PC-3 (cell line): Measurements from ENCODE around the gene POLR2F. TPM values are rescaled to one million over a fixed set of nuclear protein-coding genes. Genes with fewer than 3 reads are reported as not detected.

Experiments used
- ATAC-seq: fragments of 200-7000 bp; cut with Tn5 transposase; 2 replicates; pipeline ENCODE4 v1.9.1; 2020; ENCODE audit warnings: mild to moderate bottlenecking, moderate library complexity
- BruUV-seq: library from RNA; stranded (reverse); fragments of 400-500 nt; replicated peaks from 2 replicates; lab custom pipeline; 2021; lab: Mats Ljungman, UMichigan
- CTCF ChIA-PET: fragments of 300-600 bp; sonication (Branson Sonifier 250); formaldehyde crosslinking; loops from one replicate; lab custom pipeline; 2022; ENCODE audit warnings: antibody characterized with exemption; lab: Charles Lee
- POLR2A ChIA-PET: fragments of 300-600 bp; sonication (Branson Sonifier 250); formaldehyde crosslinking; loops from one replicate; lab custom pipeline; 2022; ENCODE audit warnings: antibody characterized with exemption; ENCODE audit not compliant: unreplicated experiment; lab: Charles Lee
- DNase-seq: peaks from one replicate; pipeline ENCODE4 v3.0.0-alpha.2; 2015
- H2AFZ ChIP-seq: fragments of 300-600 bp; sonication (generic); 2 replicates; pipeline ENCODE4 v1.6.0; 2016; ENCODE audit warnings: antibody characterized with exemption, low read length
- H3F3A ChIP-seq: fragments of 300-600 bp; sonication (generic); one replicate; pipeline ENCODE4 v1.6.0; 2017; ENCODE audit warnings: antibody characterized with exemption, low read length, control low read depth, mild to moderate bottlenecking; ENCODE audit not compliant: unreplicated experiment
- H3K27ac ChIP-seq: fragments of 300-600 bp; sonication (generic); 2 replicates; pipeline ENCODE4 v1.5.1; 2016; ENCODE audit warnings: mild to moderate bottlenecking, low read length
- H3K27me3 ChIP-seq: fragments of 300-600 bp; sonication (generic); 2 replicates; pipeline ENCODE4 v1.6.1; 2016; ENCODE audit warnings: low read length, mixed read lengths
- H3K36me3 ChIP-seq: fragments of 300-600 bp; sonication (generic); 2 replicates; pipeline ENCODE4 v1.6.1; 2016; ENCODE audit warnings: low read depth, mixed run types, low read length, mixed read lengths
- H3K4me1 ChIP-seq: fragments of 300-600 bp; sonication (generic); 2 replicates; pipeline ENCODE4 v1.5.1; 2016; ENCODE audit warnings: low read length; ENCODE audit not compliant: insufficient read depth
- H3K4me2 ChIP-seq: fragments of 300-600 bp; sonication (generic); 2 replicates; pipeline ENCODE4 v1.6.0; 2016; ENCODE audit warnings: low read length
- H3K4me3 ChIP-seq: fragments of 300-600 bp; sonication (generic); 2 replicates; pipeline ENCODE4 v1.5.1; 2016; ENCODE audit warnings: mild to moderate bottlenecking, low read length, mixed read lengths
- H3K79me2 ChIP-seq: fragments of 300-600 bp; sonication (generic); 2 replicates; pipeline ENCODE4 v1.6.1; 2017; ENCODE audit warnings: low read length, mixed read lengths
- H3K9ac ChIP-seq: fragments of 300-600 bp; sonication (generic); 2 replicates; pipeline ENCODE4 v1.6.0; 2016; ENCODE audit warnings: mild to moderate bottlenecking, low read length
- H3K9me2 ChIP-seq: fragments of 300-600 bp; sonication (generic); replicated peaks from 2 replicates; pipeline ENCODE4 v1.6.1; 2016; ENCODE audit warnings: mixed run types, low read length, mixed read lengths
- H3K9me3 ChIP-seq: fragments of 300-600 bp; sonication (generic); 2 replicates; pipeline ENCODE4 v1.6.1; 2016; ENCODE audit warnings: low read length, mixed read lengths
- H4K20me1 ChIP-seq: fragments of 300-600 bp; sonication (generic); 2 replicates; pipeline ENCODE4 v1.6.1; 2016; ENCODE audit warnings: low read length, mixed read lengths
- CTCF ChIP-seq: fragments of 300-600 bp; sonication (generic); conservative IDR thresholded peaks from 2 replicates; pipeline ENCODE4 v1.5.1; 2017; ENCODE audit warnings: antibody characterized with exemption, low read depth, mild to moderate bottlenecking, low read length
- EZH2 ChIP-seq: fragments of 300-600 bp; sonication (generic); IDR thresholded peaks from one replicate; pipeline ENCODE4 v1.6.1; 2017; ENCODE audit warnings: antibody characterized with exemption, mild to moderate bottlenecking, low read length; ENCODE audit not compliant: unreplicated experiment
- EZH2phosphoT487 ChIP-seq: fragments of 300-600 bp; sonication (generic); IDR thresholded peaks from 2 replicates; pipeline ENCODE4 v1.6.1; 2018; ENCODE audit warnings: mild to moderate bottlenecking, antibody characterized with exemption, low read length, borderline replicate concordance
- intact Hi-C: fragments of 100-400 bp; cut with micrococcal nuclease; formaldehyde crosslinking; loops from 2 replicates; pipeline ENCODE4 v1.9.0; 2023
- total RNA-seq: library from RNA; depleted of rRNA; stranded (reverse); fragments of >200 nt; gene quantifications from 2 replicates; pipeline ENCODE4 v1.2.3, GENCODE V29; 2014

POLR2F gene
- total RNA-seq, 1 experiment from 2014 or later = 177 TPM

- intact Hi-C loops = no loop called here
- Histone ChIP-seq H3K36me3 (no peaks in the 10 kb centered on the region), H3K27me3 (no peaks in the 10 kb centered on the region), H4K20me1 (no peaks in the 10 kb centered on the region), H3K4me2 (no peak overlapping the region), H3K4me3 (no peak overlapping the region), H2AFZ (no peak overlapping the region), H3K79me2 (peaks cover 23% of the 10 kb centered on the region), H3K9me3 (no peaks in the 10 kb centered on the region), H3K9me2 (no peaks in the 10 kb centered on the region), H3F3A (no peaks in the 10 kb centered on the region), H3K27ac (no peak overlapping the region), H3K4me1 (peaks cover 10% of the 10 kb centered on the region; the same call in 1 of the 2 replicates), H3K9ac (no peak overlapping the region)
- no peak for TF ChIP-seq CTCF
- no TSS peak for BruUV-seq
- POLR2A ChIA-PET = no interaction called here
- ATAC-seq (no peak), DNase-seq (no peak)
- CTCF ChIA-PET = no interaction called here
Measured at GRCh38 chr22:37910890-37911672, 42.4 kb upstream of the POLR2F start.

GRCh38 chr22:37911697-37912096 is 41.8 kb upstream of the POLR2F start:
- Histone ChIP-seq H3K4me3 (no peak overlapping the region), H3K9ac (no peak overlapping the region), H3K9me2 (no peaks in the 10 kb centered on the region), H3F3A (no peaks in the 10 kb centered on the region), H4K20me1 (no peaks in the 10 kb centered on the region), H3K4me2 (no peak overlapping the region), H3K79me2 (peaks cover 21% of the 10 kb centered on the region), H3K27ac (no peak overlapping the region), H2AFZ (no peak overlapping the region), H3K4me1 (peaks cover 10% of the 10 kb centered on the region; the same call in 1 of the 2 replicates), H3K36me3 (no peaks in the 10 kb centered on the region), H3K9me3 (no peaks in the 10 kb centered on the region), H3K27me3 (no peaks in the 10 kb centered on the region)
- DNase-seq (no peak), ATAC-seq (no peak)
- TF ChIP-seq EZH2phosphoT487 = no peak
- no peak for TF ChIP-seq EZH2
- no peak for TF ChIP-seq CTCF
- ChIA-PET POLR2A (no interaction called here), CTCF (no interaction called here)
- BruUV-seq = no TSS peak
- intact Hi-C loops = no loop called here

- Histone ChIP-seq H3K4me2 (no peak overlapping the region), H3K9me2 (no peaks in the 10 kb centered on the region), H3K9ac (no peak overlapping the region), H2AFZ (no peak overlapping the region), H3K9me3 (no peaks in the 10 kb centered on the region), H3K4me3 (no peak overlapping the region), H3K79me2 (peaks cover 16% of the 10 kb centered on the region), H3K36me3 (no peaks in the 10 kb centered on the region), H3K27me3 (no peaks in the 10 kb centered on the region), H3F3A (no peaks in the 10 kb centered on the region), H3K4me1 (peaks cover 7% of the 10 kb centered on the region; the same call in 1 of the 2 replicates), H3K27ac (no peak overlapping the region), H4K20me1 (no peaks in the 10 kb centered on the region)
- intact Hi-C loops = no loop called here
- POLR2A ChIA-PET = no interaction called here
- ATAC-seq (no peak), DNase-seq (no peak)
- no TSS peak for BruUV-seq
- TF ChIP-seq EZH2 = no peak
- TF ChIP-seq CTCF = no peak
- TF ChIP-seq EZH2phosphoT487 = no peak
- CTCF ChIA-PET = no interaction called here
Measured at GRCh38 chr22:37912171-37912570, 41.3 kb upstream of the POLR2F start.
